HG02588 (cell line): Measurements from ENCODE around the gene ZNF587.
"Not testable (repeated sequence)": the region's sequence is repeated elsewhere in the genome, so short reads cannot be mapped to it uniquely, and the experiment has no call there.

Source experiments
- ATAC-seq: cut with Tn5 transposase; IDR thresholded peaks from one replicate; pipeline ENCODE4 v1.9.1; 2021; ENCODE audit warnings: mild to moderate bottlenecking, moderate library complexity; ENCODE audit not compliant: unreplicated experiment

ZNF587 gene

DNA sequence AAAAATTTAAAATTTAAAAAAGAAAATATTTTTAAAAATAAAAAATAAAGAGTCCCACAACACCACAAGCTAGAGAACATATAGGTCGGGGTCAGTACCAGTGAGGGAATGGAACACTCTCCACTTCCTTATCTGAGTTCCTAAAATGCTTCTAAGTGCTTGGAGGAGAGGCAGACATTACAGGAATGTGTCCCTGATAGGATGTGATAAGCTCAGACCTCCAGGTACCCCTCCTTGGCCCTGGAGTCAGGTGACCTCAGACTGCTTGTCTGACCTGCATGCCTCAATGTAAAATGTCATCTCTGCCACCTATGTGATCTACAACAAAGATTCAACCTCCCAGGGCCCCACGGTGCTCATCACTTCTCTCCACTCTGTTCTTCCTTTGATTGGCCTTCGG, 36.4 kb downstream of the ZNF587 start:
- no peak for ATAC-seq

DNA sequence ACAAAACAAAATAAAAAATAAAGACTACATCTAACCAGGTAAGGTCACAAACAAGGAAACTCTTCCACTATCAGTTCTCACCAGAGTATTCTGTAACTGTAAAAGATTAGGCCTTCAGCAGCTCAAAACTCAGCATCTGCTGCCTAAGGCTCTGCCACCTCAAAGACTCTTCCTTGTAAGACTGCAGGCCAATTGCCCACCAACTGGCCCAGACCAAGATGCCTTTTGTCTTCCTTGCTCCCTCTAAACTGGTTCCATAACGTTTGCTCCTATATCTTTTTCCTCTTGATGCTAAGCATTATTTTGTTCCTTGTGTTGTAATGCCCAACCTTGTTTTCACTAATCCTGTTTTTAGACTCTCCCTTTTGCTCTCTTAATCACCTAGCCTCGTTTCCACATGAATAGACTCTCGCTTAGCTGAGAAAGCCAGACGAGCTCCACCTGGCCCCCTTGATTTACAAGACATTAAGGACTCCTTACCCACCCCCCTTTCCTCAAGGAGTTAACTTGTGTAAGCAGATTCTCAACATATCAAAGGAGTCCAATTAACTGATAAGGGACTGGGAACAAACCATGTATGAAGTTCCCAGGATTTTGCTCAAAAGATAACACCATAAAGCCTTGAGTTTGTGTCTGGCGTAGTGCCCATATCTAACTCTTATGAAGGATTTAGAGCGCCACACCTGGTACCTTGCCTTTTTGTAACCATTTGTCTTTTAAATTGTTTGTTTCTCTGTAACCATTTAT, 37.7 kb downstream of the ZNF587 start:
- no peak for ATAC-seq

DNA sequence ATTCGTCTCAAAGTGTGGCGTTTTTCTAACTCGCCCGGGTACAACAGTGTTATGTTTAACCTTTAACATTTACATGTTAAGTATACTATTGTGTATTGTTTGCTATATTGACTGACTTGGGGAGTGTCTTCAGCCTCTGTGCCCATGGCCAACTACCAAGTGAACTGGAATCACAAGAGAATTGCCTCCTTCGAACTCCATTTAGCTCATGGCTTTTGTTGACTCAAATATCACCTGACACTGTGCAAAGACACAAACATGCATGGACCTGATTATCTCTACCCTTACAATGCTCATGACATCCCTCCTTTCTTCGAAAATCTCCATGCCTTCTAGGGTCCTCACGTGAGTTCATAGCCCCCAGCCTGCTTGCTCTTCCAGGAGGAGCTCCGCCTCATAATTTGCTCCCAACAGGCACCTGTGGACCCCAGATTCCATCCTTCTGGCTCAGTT, 38.5 kb downstream of the ZNF587 start:
- no peak for ATAC-seq

DNA sequence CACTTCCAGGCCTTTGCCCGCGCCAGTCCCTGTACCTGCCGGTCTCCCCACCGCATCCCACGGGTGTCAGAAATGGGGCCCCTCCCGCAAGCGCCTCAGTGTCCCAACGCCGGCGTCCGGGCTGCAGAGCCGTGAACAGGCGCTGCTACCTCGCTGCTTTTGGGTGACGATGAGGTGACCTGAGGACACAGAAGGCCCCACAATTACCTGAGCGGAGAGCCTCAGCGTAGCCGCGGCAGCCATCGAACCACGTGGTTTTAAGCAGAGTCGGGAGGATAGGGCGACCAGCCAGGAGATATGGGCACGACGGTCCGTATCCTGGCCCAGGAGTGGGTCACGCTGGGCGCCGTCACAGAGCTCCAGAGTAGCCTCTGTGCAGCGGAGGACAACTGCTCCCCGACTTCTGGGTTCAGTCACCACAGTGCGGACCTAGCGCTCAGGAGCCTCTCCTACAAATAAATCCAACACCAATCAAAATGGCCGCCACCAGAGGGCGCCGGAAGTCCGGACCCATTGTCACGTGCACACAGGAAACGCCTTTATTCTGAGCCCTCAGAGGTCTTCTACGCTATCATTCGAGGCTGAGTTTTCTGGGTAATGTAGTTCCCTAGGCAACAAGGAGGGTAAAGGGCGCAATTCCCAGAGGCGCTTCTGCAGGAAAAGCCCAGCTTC, 39.0 kb downstream of the ZNF587 start, which contains the start of gene ZNF814:
Gene ZNF814, minus strand, starts transcription at position 478 of the 672 bp plus-strand sequence. Its CDS starts 235 bp downstream, at position 243.
- no peak for ATAC-seq

DNA sequence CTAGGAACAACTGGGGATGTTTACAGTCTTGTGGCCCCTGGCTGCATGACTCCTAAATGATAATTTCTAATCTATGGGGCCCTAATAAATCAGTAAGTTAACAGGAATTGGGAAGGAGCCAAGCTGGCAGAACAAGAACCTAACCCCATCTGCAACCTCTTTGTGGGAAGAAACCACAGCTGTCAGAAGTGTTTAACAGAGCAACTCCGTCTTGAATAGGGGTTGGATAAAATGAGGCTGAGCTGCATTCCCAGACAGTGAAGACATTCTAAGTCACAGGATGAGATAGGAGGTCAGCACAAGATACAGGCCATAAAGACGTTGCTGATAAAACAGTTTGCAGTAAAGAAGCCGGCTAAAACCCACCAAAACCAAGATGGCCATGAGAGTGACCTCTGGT, 41.0 kb downstream of the ZNF587 start:
- not testable (repeated sequence) for ATAC-seq

DNA sequence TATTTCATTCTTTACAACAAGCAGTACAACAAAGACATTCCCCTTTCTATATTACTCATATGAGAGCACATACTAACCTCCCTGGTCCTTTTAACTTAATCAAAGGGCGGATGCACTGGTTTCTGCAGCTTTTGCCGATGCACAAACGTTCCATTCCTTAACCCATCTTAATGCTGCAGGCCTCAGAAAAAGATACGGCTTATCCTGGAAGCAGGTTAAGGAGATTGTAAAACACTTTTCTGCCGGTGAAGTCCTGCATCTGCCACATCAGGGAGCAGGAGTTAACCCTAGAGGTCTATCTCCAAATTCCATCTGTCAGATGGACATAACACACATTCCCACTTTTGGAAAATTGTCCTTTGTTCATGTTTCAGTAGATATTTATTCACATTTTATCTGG, 50.7 kb downstream of the ZNF587 start:
- ATAC-seq, result no peak

DNA sequence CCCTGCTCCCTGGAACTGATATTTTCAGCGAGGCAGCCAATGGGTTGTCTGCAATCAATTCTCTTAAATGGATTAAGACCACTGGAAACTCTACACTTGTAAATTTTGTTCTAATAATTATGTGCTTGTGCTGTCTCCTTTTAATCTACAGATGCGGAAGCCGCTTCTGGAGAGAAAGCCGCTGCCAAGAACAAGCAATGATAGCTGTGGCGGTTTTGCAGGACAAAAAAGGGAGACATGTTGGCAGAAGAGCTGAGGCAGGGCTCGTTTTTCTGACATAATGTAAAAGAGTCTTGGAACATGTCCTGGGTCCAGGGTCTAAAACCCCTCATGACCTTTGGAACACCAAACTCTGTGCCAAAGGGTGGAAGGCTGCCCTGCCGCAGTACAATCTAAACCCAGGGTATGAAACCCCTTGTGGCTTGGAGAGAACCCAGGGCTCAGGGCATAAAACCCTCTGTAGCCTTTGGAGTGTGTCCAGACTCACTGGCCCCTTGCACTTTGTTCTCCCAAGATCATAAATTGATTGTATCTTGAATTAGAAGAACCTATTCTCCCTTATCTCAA, 54.0 kb downstream of the ZNF587 start:
- no peak for ATAC-seq

DNA sequence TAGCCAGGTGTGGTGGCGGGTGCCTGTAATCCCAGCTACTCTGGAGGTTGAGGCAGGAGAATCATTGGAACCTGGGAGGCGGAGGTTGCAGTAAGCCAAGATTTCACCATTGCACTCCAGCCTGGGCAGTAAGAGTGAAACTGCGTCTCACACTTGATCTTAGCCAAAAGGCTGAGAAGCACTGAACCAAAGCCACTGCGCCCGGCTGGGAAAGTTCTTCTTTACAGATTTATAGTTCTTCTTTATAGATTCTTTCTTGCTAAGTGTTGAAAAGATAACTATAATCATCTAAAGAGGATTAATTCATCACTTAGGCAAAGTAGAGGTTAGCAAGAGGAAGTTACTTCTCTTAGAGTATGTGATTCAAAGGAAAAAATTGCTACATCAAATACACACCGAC, 55.6 kb downstream of the ZNF587 start:
- no peak for ATAC-seq

DNA sequence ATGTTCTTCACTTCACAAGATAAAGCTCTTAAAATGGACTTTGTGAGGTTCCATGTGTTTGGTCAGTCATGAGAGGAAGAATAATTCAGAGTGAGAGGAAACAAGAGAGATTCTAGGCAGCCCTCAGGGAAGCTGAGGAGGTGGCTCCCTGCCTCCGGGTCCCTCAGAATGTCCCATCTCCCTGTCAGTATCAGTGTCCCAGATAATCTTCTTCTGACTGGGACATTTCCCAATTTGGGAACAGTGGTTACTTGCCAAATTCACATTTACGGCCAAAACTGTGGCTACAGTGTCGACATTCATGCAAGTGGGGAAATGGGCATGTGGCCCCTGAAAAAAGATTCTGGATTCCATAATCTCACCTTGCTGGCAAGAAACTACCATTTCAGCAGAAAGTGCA, 57.7 kb downstream of the ZNF587 start:
- ATAC-seq, result no peak

DNA sequence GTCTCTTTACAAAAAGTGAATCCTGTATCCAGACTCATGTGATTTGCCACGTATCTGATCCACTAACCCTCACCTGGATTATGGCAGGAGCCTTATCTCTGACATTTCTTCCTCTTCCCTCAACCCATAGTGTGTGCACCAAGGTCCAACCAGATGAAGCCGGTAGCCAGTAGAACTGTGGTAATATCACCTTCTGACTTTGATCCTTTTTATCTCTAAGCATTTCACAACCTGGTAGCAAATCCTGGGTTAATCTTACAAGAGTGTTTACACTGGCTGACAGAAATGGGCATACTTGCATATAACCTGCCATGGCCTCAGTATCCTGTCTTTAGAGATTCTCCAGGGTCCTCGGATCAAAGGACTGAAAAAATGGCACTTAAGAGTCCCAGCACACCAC, 64.9 kb downstream of the ZNF587 start:
- no peak for ATAC-seq
